HG02588 (cell line): ENCODE results near the gene RHOG.
A peak's percentile ranks its signal among the peaks of the same experiment; 100 is the strongest.
"Not testable (repeated sequence)": the region's sequence is repeated elsewhere in the genome, so short reads cannot be mapped to it uniquely, and the experiment has no call there.

Experiments used
- ATAC-seq: cut with Tn5 transposase; IDR thresholded peaks from one replicate; pipeline ENCODE4 v1.9.1; 2021; ENCODE audit warnings: mild to moderate bottlenecking, moderate library complexity; ENCODE audit not compliant: unreplicated experiment

Gene RHOG

DNA sequence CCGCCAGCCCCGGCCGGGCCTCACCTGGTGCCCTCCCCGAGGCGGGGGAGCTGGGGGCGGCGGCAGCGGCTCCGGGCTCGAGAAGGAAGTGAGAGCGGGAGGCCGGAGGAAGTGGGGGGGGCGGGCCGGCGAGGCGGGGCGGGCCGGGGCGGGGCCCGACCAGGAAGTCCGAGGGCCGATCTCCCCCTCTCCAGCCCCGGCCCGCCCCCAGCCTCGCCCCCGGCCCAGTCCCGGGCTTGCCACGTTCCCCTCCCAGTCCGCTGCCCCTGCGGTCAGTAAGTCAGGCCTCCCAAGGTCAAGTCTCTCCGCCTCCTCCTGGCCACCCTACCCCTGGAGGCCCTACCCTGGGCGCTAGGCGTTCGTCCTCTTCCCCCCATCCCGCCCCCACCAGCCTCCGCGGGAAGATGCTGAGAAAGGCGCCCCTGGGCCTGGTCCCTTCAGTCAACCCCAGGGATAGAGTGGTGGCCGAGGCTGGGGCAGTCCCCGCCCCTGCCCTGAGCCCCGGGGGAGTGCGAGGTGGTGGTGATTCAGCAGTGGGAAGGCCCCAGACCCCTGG is at the start of gene RHOG:
Gene RHOG (minus strand): TSS at position 90 of the 556 bp plus-strand sequence. CDS start 12,821 bp downstream, outside the sequence.
- peak; percentile 41 for ATAC-seq

DNA sequence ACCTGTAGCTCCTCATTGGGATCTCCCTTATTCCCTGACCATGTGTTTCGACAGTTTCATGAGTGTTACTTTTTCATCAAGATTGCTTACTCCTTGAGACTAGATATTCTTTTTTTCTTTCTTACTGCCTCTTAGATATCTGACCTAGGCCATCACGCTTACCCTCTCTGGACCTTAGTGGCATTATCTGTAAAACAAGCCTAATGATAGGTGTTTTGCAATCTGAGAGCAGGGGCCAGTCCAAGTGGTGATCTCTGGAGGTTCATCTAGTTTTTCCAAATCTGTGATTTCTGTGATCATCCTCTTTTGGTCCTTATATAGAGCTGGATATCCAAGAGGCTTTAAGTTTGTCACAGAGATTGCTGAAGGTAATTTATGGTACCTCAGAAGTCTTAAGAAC is 49.3 kb upstream of the RHOG start:
- ATAC-seq = no peak

DNA sequence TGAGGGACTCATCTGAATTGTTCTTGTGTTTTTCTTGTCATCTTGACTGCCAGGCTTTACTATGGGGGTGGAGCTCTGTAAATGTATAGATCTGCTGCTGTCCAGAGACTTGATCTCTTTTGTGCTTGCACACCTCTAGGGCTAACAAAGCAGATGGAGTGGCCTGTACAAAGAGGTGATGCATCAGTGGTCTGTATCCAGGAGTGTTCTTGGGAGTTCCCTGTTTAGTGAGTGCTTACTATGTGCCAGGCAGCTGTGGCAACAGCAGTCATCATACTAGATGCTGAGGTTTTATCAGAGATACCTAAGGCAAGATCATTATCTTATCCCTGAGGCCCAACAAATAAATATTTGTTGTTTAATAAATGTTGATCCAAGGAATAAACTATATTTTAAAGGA is 48.1 kb upstream of the RHOG start:
- no peak for ATAC-seq

- no peak for ATAC-seq
Measured at GRCh38 chr11:3886985-3887384, 46.2 kb upstream of the RHOG start.

DNA sequence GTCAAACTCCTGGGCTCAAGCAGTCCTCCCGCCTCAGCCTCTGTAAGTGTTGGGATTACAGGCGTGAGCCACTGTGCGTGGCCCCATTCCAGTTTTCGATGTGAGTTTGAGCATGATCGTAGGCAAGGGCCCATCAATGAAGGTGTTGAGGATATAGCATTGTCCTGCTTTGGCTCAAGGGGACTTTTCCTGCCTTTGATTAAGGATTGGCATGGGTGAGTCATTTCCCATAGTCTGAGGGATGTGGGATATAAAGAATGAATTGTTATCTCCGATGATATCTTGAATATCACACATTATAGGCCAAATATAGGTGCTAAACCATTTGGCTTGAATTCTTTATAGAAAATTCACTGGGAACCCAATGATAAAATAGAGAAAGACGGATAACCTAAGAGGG is 45.1 kb upstream of the RHOG start:
- no peak for ATAC-seq

- no peak for ATAC-seq
Measured at GRCh38 chr11:3882655-3883054, 41.9 kb upstream of the RHOG start.

DNA sequence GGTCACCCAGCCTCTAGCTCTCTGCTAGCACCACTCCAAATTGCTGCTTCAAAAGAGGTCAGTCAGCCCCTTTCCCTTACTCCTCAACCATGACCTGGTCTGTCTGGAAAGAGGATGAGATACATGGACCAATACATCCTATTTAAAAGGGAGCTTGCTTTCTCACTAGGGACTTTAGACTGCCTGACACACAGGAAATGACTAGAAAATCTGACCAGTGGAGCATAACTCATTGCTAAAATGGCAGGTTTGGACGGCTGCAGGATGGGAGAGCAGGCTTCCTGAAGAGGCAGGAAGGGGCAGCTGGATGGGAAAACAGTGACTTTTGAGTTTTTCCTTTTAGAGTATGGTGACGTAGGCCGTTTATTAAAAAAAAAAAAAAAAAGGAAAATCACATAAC is 40.0 kb upstream of the RHOG start:
- no peak for ATAC-seq

DNA sequence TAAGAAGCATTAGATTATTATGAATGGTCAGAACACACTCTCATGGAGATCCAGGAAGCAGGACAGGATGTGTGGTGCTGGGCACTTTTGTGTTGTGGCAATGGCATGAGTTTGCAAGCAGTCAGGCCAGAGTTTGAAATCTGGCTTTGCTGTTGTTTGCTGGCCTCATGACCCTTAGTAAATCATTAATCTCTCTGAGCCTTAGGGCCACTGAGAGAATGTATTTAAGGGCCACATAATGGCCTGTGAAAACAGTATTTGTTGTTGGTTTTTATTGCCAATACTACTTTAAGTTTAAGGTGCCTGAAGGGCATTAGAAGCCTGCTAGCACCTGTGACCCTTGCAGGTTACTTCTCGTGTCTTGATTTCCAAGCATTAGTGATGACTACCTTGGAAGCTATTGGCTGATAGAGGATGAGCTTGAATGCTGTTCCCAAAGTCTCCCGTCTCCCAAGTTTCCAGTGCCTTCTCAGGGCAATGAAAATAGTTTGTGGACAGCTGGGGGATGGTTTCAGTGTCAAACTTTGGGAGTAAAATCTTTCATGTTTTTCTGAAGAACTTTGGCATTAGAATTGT is 39.3 kb upstream of the RHOG start:
- peak; percentile 41 for ATAC-seq

DNA sequence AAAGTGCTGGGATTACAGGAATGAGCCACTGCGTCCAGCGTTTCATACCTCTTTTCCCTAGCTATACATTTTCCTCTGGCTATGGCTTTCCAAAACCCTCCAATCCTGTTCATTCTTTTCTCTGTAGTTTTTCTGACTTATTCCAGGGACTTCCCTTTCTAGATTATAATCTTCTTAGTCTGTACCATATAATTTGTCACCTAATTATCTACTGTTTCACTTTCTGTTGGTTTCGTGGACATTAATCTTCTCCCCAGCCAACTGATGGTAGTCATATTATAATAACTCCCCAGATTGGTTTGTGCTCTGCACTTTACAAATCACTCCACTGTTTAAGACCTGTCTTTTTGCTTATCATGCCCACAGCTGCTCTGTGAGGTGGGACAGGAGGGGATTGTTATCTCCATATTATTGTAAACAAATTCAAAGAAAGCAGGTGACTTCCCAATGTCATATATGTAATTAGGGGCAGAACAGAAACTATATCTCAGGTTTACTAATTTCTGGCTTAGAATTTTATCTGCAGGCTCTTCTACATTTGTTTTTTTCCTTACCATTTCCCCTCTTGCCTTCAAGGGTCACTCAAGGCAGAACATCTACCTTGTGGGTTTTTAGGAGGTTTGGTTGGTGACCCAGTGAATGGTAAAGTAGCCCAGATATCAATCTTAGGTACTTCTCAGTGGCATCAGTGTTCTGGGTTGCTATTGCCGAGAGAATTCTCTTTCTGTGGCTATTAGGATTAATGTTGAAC is 38.6 kb upstream of the RHOG start:
- ATAC-seq = peak; percentile 31

GRCh38 chr11:3878258-3878584 is 37.5 kb upstream of the RHOG start:
- ATAC-seq = no peak

- no peak for ATAC-seq
Measured at GRCh38 chr11:3877364-3878257, 36.9 kb upstream of the RHOG start.

DNA sequence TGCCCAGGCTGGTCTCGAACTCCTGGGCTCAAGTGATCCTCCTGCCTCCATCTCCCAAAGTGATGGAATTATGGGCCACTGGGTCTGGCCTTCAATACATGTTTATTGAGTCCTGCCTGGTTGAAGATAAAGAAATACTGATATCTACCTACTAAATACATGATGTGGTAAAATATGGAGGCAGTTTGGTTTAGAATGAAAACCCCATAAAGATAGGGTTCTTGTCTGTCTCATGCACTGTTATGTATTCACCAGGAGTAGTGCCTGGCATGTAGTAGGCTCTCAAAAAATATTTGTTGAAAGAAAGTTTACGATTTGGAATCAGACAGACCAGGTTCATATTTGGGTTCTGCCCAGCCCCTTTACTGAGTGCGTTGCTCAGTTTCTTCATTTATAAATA is 35.9 kb upstream of the RHOG start:
- ATAC-seq = no peak

- ATAC-seq = no peak
Measured at GRCh38 chr11:3873712-3874349, 33.1 kb upstream of the RHOG start.

- ATAC-seq = peak; percentile 53
Measured at GRCh38 chr11:3867209-3868091, 26.7 kb upstream of the RHOG start.

GRCh38 chr11:3866836-3867208 is 26.1 kb upstream of the RHOG start:
- no peak for ATAC-seq

DNA sequence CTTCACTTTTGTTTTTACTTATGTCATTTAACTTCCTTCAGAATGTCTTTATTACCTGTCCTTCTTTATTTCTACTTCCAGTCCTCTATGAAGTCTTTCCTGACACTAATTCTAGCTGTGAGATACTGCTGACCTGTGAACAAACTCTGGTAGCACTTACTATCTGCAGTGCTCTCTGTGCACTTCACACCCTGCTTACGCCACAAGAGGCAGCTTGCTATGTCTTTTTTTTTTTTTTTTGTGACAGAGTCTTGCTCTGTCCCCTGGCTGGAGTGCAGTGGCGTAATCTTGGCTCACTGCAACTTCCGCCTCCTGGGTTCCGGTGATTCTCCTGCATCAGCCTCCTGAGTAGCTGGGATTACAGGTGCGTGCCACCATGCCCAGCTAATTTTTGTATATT is 25.4 kb upstream of the RHOG start:
- ATAC-seq = no peak

GRCh38 chr11:3865388-3866193 is 24.8 kb upstream of the RHOG start:
- ATAC-seq = no peak

- ATAC-seq = no peak
Measured at GRCh38 chr11:3861683-3862082, 20.9 kb upstream of the RHOG start.

GRCh38 chr11:3860898-3861393 is 20.2 kb upstream of the RHOG start:
- not testable (repeated sequence) for ATAC-seq
